Body of pancreas (tissue), 4 donors: Measurements from ENCODE around the gene TBX19. TPM values are rescaled to one million over a fixed set of nuclear protein-coding genes. Genes with fewer than 3 reads are reported as not detected.

Experiments used
- ATAC-seq: fragments of 150-250 bp; one replicate; pipeline ENCODE4 v1.9.1; 2016
- DNase-seq, 4 donors: peaks; one replicate each; pipeline ENCODE4 v3.0.0-alpha.2; 2019
- H3K27ac ChIP-seq, 4 donors: fragments of 200-600 bp; sonication (generic); 1 replicate in 3 of 4; 2 replicates in 1 of 4; pipeline versions ENCODE4 v1.5.1 to v1.6.1; 2016 to 2019; ENCODE audit warnings: mild to moderate bottlenecking in 1 of 4, mixed read lengths in 1 of 4, moderate library complexity in 1 of 4
- H3K27me3 ChIP-seq, 2 donors: fragments of 200-600 bp; sonication (generic); one replicate each; pipeline ENCODE4 v1.6.0; 2016; ENCODE audit warnings: mild to moderate bottlenecking in 1 of 2
- H3K36me3 ChIP-seq, 2 donors: fragments of 200-600 bp; sonication (generic); replicated peaks in 1 of 2; 2 replicates each; pipeline ENCODE4 v1.5.1; 2016; ENCODE audit warnings: low read depth in 2 of 2; ENCODE audit not compliant: insufficient read depth in 1 of 2
- H3K4me1 ChIP-seq: fragments of 200-600 bp; sonication (generic); one replicate; pipeline ENCODE4 v1.6.0; 2016
- H3K4me3 ChIP-seq, 2 donors: fragments of 200-600 bp; sonication (generic); 1 replicate in 1 of 2; 2 replicates in 1 of 2; pipeline ENCODE4 v1.5.1; 2016 to 2019
- H3K9me3 ChIP-seq, 3 donors: fragments of 200-600 bp; sonication (generic); 1 replicate in 2 of 3; 2 replicates in 1 of 3; pipeline ENCODE4 v1.5.1; 2016
- CTCF ChIP-seq, 7 experiments: fragments of 450-650 bp in 4 of 7; fragments of 200-600 bp in 3 of 7; sonication (generic) in 3 of 7; IDR thresholded peaks; one replicate each; pipeline ENCODE4 v1.5.1; 2016 to 2019; ENCODE audit warnings: antibody characterized with exemption in 7 of 7
- POLR2A ChIP-seq, 3 donors: fragments of 450-650 bp; IDR thresholded peaks; one replicate each; pipeline ENCODE4 v1.6.1; 2016; ENCODE audit warnings: antibody characterized with exemption in 3 of 3, mild to moderate bottlenecking in 2 of 3
- WGBS, 2 donors: methylation state at CpG; one replicate each; pipeline ENCODE4 v1.1.5; 2017; 5-methylcytosine and 5-hydroxymethylcytosine counted together
- intact Hi-C: fragments of 100-400 bp; cut with DNase I; formaldehyde crosslinking; loops from one replicate; pipeline ENCODE4 v1.15.1; 2023
- total RNA-seq, 2 donors: library from RNA; depleted of rRNA; stranded (reverse); fragments of >200 nt; gene quantifications; one replicate each; pipeline ENCODE4 v1.1.0, GENCODE V29; 2016

Gene TBX19
- total RNA-seq, 2 donors from 2014 or later: 0.78 to 2.0 TPM

- 55 to 64% methylated on average over 1 of the region's 1 CpG for whole genome bisulfite sequencing, 2 donors
- no peak for DNase-seq
- no peak overlapping the region for H3K4me3 ChIP-seq
- intact Hi-C loops: no loop called here
- no peaks in the 10 kb centered on the region for H3K27me3 ChIP-seq
- H3K27ac ChIP-seq: no peak overlapping the region
- H3K36me3 ChIP-seq: no peaks in the 10 kb centered on the region
- no peaks in the 10 kb centered on the region for H3K9me3 ChIP-seq
- TF ChIP-seq POLR2A (IDR thresholded peaks at IDR 0.05): no peak
- TF ChIP-seq CTCF (IDR thresholded peaks at IDR 0.05): no peak
- H3K4me1 ChIP-seq: no peaks in the 10 kb centered on the region
- ATAC-seq: no peak
These were observed 9.0 kb upstream of the TBX19 start for GRCh38 chr1:168271636-168272035.

GRCh38 chr1:168273575-168273974 is 7.1 kb upstream of the TBX19 start:
- Histone ChIP-seq H3K27ac (no peak overlapping the region), H3K9me3 (peaks cover 0 to 3% (median 0%) of the 10 kb centered on the region in 3 donors), H3K4me1 (no peaks in the 10 kb centered on the region), H3K27me3 (no peaks in the 10 kb centered on the region), H3K4me3 (no peak overlapping the region), H3K36me3 (no peaks in the 10 kb centered on the region)
- DNase-seq (no peak), ATAC-seq (no peak)
- WGBS, 2 donors: 68 to 96% methylated on average over 1 of the region's 1 CpG
- intact Hi-C loops: no loop called here
- TF ChIP-seq CTCF (IDR thresholded peaks at IDR 0.05) (no peak), POLR2A (IDR thresholded peaks at IDR 0.05) (no peak)

GRCh38 chr1:168279253-168279652 is 1.4 kb upstream of the TBX19 start:
- Histone ChIP-seq H3K27ac (no peak overlapping the region), H3K9me3 (peaks cover 0 to 3% (median 0%) of the 10 kb centered on the region in 3 donors), H3K4me3 (no peak overlapping the region), H3K4me1 (no peaks in the 10 kb centered on the region), H3K27me3 (no peaks in the 10 kb centered on the region), H3K36me3 (no peaks in the 10 kb centered on the region)
- TF ChIP-seq POLR2A (IDR thresholded peaks at IDR 0.05): no peak
- no peak for TF ChIP-seq CTCF (IDR thresholded peaks at IDR 0.05)
- no peak for ATAC-seq
- intact Hi-C loops: no loop called here
- no peak for DNase-seq
- WGBS, 2 donors: 95 to 100% methylated on average over 1 of the region's 1 CpG

- 84 to 88% methylated on average over 11 of the region's 11 CpGs for WGBS, 2 donors
- DNase-seq (no peak), ATAC-seq (no peak)
- no peaks in the 10 kb centered on the region for H3K36me3 ChIP-seq
- peaks cover 21% of the 10 kb centered on the region for H3K4me1 ChIP-seq
- no peak for TF ChIP-seq POLR2A (IDR thresholded peaks at IDR 0.05)
- no peak for TF ChIP-seq CTCF (IDR thresholded peaks at IDR 0.05)
- no peaks in the 10 kb centered on the region for H3K27me3 ChIP-seq
- peaks cover 0 to 3% (median 0%) of the 10 kb centered on the region in 3 donors for H3K9me3 ChIP-seq
- H3K4me3 ChIP-seq: no peak overlapping the region
- intact Hi-C loops: no loop called here
- no peak overlapping the region for H3K27ac ChIP-seq
These were observed 1.1 kb downstream of the TBX19 start for GRCh38 chr1:168281603-168282325.

- ATAC-seq (peak; percentile 84), DNase-seq (peak in 3 of 4 donors; percentile 29 to 43 (median 40))
These were observed 4.8 kb downstream of the TBX19 start for GRCh38 chr1:168285521-168285790.

More at GRCh38 chr1:168285521-168285790, 4.8 kb downstream of the TBX19 start:
- Histone ChIP-seq H3K9me3 (no peaks in the 10 kb centered on the region), H3K27ac (peak overlapping the region in 3 of 4 donors; percentile 45 to 58 (median 51)), H3K27me3 (no peaks in the 10 kb centered on the region), H3K36me3 (no peaks in the 10 kb centered on the region), H3K4me1 (peaks cover 23% of the 10 kb centered on the region), H3K4me3 (no peak overlapping the region)
- TF ChIP-seq POLR2A (IDR thresholded peaks at IDR 0.05) (no peak), CTCF (IDR thresholded peaks at IDR 0.05) (no peak)
- intact Hi-C loops: no loop called here
